PFSK-1 (cell line): ENCODE measurements around the gene LRRC4B.

Experiments
- FOXP2 ChIP-seq: optimal IDR thresholded peaks from 2 replicates; pipeline ENCODE3; 2011; ENCODE audit warnings: borderline replicate concordance, control low read depth, inconsistent platforms; ENCODE audit not compliant: insufficient read depth; ENCODE audit errors: extremely low read length, extremely low read depth
- POLR2AphosphoS5 ChIP-seq: IDR thresholded peaks from 2 replicates; pipeline ENCODE4 v1.6.1; 2012; ENCODE audit warnings: low read depth, mild to moderate bottlenecking, control low read depth, low read length, moderate library complexity
- REST ChIP-seq, 2 experiments: IDR thresholded peaks; 2 replicates each; pipeline versions ENCODE4 v1.6.1 to v1.8.0; 2011 to 2012; ENCODE audit warnings: low read depth in 2 of 2, low read length in 2 of 2, control low read depth in 1 of 2, inconsistent platforms in 1 of 2, mild to moderate bottlenecking in 1 of 2, moderate library complexity in 1 of 2; ENCODE audit not compliant: insufficient read depth in 1 of 2
- SIN3A ChIP-seq: IDR thresholded peaks from 2 replicates; pipeline ENCODE4 v1.6.1; 2012; ENCODE audit warnings: mild to moderate bottlenecking, low read length, moderate library complexity, borderline replicate concordance; ENCODE audit not compliant: insufficient read depth
- TAF1 ChIP-seq: IDR thresholded peaks from 2 replicates; pipeline ENCODE4 v1.6.1; 2012; ENCODE audit warnings: low read length, control low read depth, borderline replicate concordance; ENCODE audit not compliant: insufficient read depth

GRCh38 chr19:50520822-50521465 is 47.3 kb downstream of the LRRC4B start:
- TF ChIP-seq POLR2AphosphoS5 (no peak), REST (IDR thresholded peaks at IDR 0.05; ENCODE audit: insufficient read depth in 1 of 2, low read depth in 2 of 2, low read length in 2 of 2) (no peak), TAF1 (no peak), SIN3A (no peak), FOXP2 (no peak)
